GM12878 (cell line): Measurements from ENCODE around the gene FAM76B. TPM values are rescaled to one million over a fixed set of nuclear protein-coding genes. Genes with fewer than 3 reads are reported as not detected.

ENCODE experiments used
- ATAC-seq: fragments of 200-7000 bp; cut with Tn5 transposase; 3 replicates; pipeline ENCODE4 v1.9.1; 2020; ENCODE audit warnings: mild to moderate bottlenecking, moderate library complexity
- BruUV-seq: library from RNA; stranded (reverse); fragments of 400-500 nt; replicated peaks from 2 replicates; lab custom pipeline; 2021; lab: Mats Ljungman, UMichigan
- CTCF ChIA-PET: fragments of 300-600 bp; sonication (Branson Sonifier 250); formaldehyde crosslinking; extraction: SDS; loops from one replicate; lab custom pipeline; 2021; ENCODE audit warnings: inconsistent platforms; lab: Yijun Ruan, JAX
- POLR2A ChIA-PET: fragments of 350-600 bp; formaldehyde crosslinking; extraction: SDS; loops from one replicate; lab custom pipeline; 2021; ENCODE audit warnings: inconsistent platforms; lab: Charles Lee
- RAD21 ChIA-PET: fragments of 300-600 bp; sonication (Branson Sonifier 250); formaldehyde crosslinking; loops from one replicate; lab custom pipeline; 2023; ENCODE audit warnings: antibody characterized with exemption; ENCODE audit not compliant: unreplicated experiment; lab: Charles Lee
- SMC1A ChIA-PET: fragments of 300-600 bp; sonication (Branson Sonifier 250); formaldehyde crosslinking; loops from one replicate; lab custom pipeline; 2023; ENCODE audit not compliant: unreplicated experiment, uncharacterized antibody; lab: Charles Lee
- DNase-seq: peaks from one replicate; pipeline ENCODE4 v3.0.0-alpha.2; 2011; ENCODE audit warnings: low read depth, low spot score
- FAIRE-seq: peaks from 3 replicates; lab custom pipeline; 2011; peaks lifted over from hg19 to GRCh38; lab: Jason Lieb, UNC
- H2AFZ ChIP-seq: 2 replicates; pipeline ENCODE4 v1.6.0; 2011; ENCODE audit warnings: low read depth, low read length, control low read depth; ENCODE audit not compliant: control insufficient read depth
- H3K27ac ChIP-seq: 2 replicates; pipeline ENCODE4 v1.5.1; 2011; ENCODE audit warnings: control low read depth; ENCODE audit not compliant: control insufficient read depth, insufficient read depth
- H3K27me3 ChIP-seq, 2 experiments: replicated peaks in 1 of 2; 2 replicates each; pipeline versions ENCODE4 v1.6.0 to v1.6.1; 2011; ENCODE audit warnings: low read length in 1 of 2; ENCODE audit not compliant: control insufficient read depth in 2 of 2, insufficient read depth in 2 of 2
- H3K36me3 ChIP-seq, 2 experiments: 2 replicates each; pipeline ENCODE4 v1.5.1; 2011; ENCODE audit warnings: low read length in 1 of 2; ENCODE audit not compliant: control insufficient read depth in 2 of 2, insufficient read depth in 2 of 2
- H3K4me1 ChIP-seq: 2 replicates; pipeline ENCODE4 v1.6.1; 2011; ENCODE audit warnings: mild to moderate bottlenecking, low read length, moderate library complexity, mixed read lengths; ENCODE audit not compliant: control insufficient read depth, insufficient read depth
- H3K4me2 ChIP-seq: 2 replicates; pipeline ENCODE4 v1.6.0; 2011; ENCODE audit warnings: control low read depth; ENCODE audit not compliant: control insufficient read depth, insufficient read depth
- H3K4me3 ChIP-seq: fragments of 200-600 bp; sonication (generic); 2 replicates; pipeline ENCODE4 v1.5.1; 2016
- H3K79me2 ChIP-seq: 2 replicates; pipeline ENCODE4 v1.6.0; 2011; ENCODE audit warnings: low read length; ENCODE audit not compliant: control insufficient read depth, insufficient read depth
- H3K9ac ChIP-seq: 2 replicates; pipeline ENCODE4 v1.8.0; 2011; ENCODE audit warnings: low read length, control low read depth, mixed read lengths; ENCODE audit not compliant: control insufficient read depth, insufficient read depth
- H3K9me3 ChIP-seq: replicated peaks from 3 replicates; pipeline ENCODE4 v1.5.1; 2011; ENCODE audit warnings: mild to moderate bottlenecking, low read length; ENCODE audit not compliant: control insufficient read depth, insufficient read depth
- H4K20me1 ChIP-seq: 2 replicates; pipeline ENCODE4 v1.6.0; 2011; ENCODE audit not compliant: control insufficient read depth, insufficient read depth
- ATF3 ChIP-seq: IDR thresholded peaks from 2 replicates; pipeline ENCODE4 v1.6.1; 2011; ENCODE audit warnings: low read depth, mild to moderate bottlenecking, low read length, moderate library complexity, borderline replicate concordance; ENCODE audit errors: extremely low read depth
- BCLAF1 ChIP-seq: fragments of 450-650 bp; IDR thresholded peaks from 2 replicates; pipeline ENCODE4 v1.6.1; 2017; ENCODE audit warnings: antibody characterized with exemption, mild to moderate bottlenecking, moderate library complexity
- CEBPZ ChIP-seq: fragments of 150-350 bp; IDR thresholded peaks from 2 replicates; pipeline ENCODE4 v1.6.1; 2016; ENCODE audit warnings: low read depth, low read length
- CREM ChIP-seq: IDR thresholded peaks from 2 replicates; pipeline ENCODE4 v1.6.1; 2014; ENCODE audit warnings: antibody characterized with exemption, low read depth
- ETV6 ChIP-seq, 2 experiments: fragments of 450-650 bp in 1 of 2; IDR thresholded peaks in 1 of 2; conservative IDR thresholded peaks in 1 of 2; 2 replicates each; pipeline ENCODE4 v1.6.1; 2014; ENCODE audit warnings: antibody characterized with exemption in 1 of 2, borderline replicate concordance in 1 of 2, low read depth in 1 of 2, mild to moderate bottlenecking in 1 of 2, moderate library complexity in 1 of 2
- IRF5 ChIP-seq: fragments of 450-650 bp; IDR thresholded peaks from 2 replicates; pipeline ENCODE4 v1.6.1; 2017; ENCODE audit warnings: borderline replicate concordance
- PAX5 ChIP-seq: IDR thresholded peaks from 2 replicates; pipeline ENCODE4 v1.6.1; 2011; ENCODE audit warnings: low read depth, low read length, borderline replicate concordance
- PAX8 ChIP-seq: fragments of 450-650 bp; IDR thresholded peaks from 2 replicates; pipeline ENCODE4 v1.6.1; 2017; ENCODE audit warnings: mild to moderate bottlenecking, moderate library complexity
- TBL1XR1 ChIP-seq: IDR thresholded peaks from 2 replicates; pipeline ENCODE4 v1.6.1; 2012; ENCODE audit warnings: low read depth, low read length, improper control_type of control experiment
- ZZZ3 ChIP-seq: IDR thresholded peaks from 2 replicates; pipeline ENCODE4 v1.6.1; 2011; ENCODE audit warnings: low read depth; ENCODE audit not compliant: control insufficient read depth, insufficient read length
- in situ Hi-C: fragments of 300-500 bp; cut with MboI; formaldehyde crosslinking; loops from 9 replicates; pipeline ENCODE4 v1.14.3; 2018; ENCODE audit warnings: mixed read lengths
- intact Hi-C: fragments of 100-400 bp; cut with micrococcal nuclease; formaldehyde crosslinking; loops from one replicate; pipeline ENCODE4 v1.14.2; 2022; ENCODE audit not compliant: unreplicated experiment
- polyA plus RNA-seq, 11 experiments: library from polyadenylated mRNA; depleted of rRNA in 4 of 11; unstranded in 6 of 11; stranded (reverse) in 5 of 11; fragments of >200 nt; fragmentation: Nextera tagmentation in 4 of 11; fragmentation: Illumina TruSeq in 1 of 11; extraction: Ambion mirVana in 4 of 11; extraction: Trizol in 1 of 11; gene quantifications; 1 replicate in 1 of 11; 2 replicates in 10 of 11; pipeline versions ENCODE4 v1.2.1 to v1.2.3, GENCODE V29; 2011 to 2016; ENCODE audit warnings: inconsistent platforms in 2 of 11, missing spikeins in 2 of 11, low read depth in 1 of 11
- total RNA-seq, 4 experiments: library from RNA; depleted of rRNA in 3 of 4; stranded (reverse); fragments of >200 nt in 3 of 4; fragmentation: Illumina TruSeq in 1 of 4; extraction: Trizol in 1 of 4; gene quantifications; 2 replicates each; pipeline versions ENCODE4 v1.2.1 to v1.2.3, GENCODE V29; 2013 to 2021

The FAM76B gene
- total and polyA plus RNA-seq, 10 of the 15 experiments (the other 5 are each of a cell fraction or from before 2014, with no cell fraction given): 13.5 to 56.8 (median 28.4) TPM

GRCh38 chr11:95778699-95779098 is 10.9 kb downstream of the FAM76B start (continued):
- no peak for TF ChIP-seq PAX8
- TF ChIP-seq BCLAF1: no peak
- TF ChIP-seq ATF3: no peak

GRCh38 chr11:95776859-95777258 is 12.7 kb downstream of the FAM76B start:
- H3K36me3 ChIP-seq: peaks cover 0 to 10% of the 10 kb centered on the region in 2 experiments; a peak in 3 of 4 replicates
- no peak overlapping the region for H3K4me3 ChIP-seq
- no peaks in the 10 kb centered on the region for H3K9me3 ChIP-seq
- ChIA-PET SMC1A (interaction anchor here (0.8 to 2.8 kb wide), 7 partner anchors 12 to 625 kb away, joined by 3 to 14 read pairs (median 4); no protein-coding TSS in a partner anchor), POLR2A (interaction anchor here (0.7 to 4.4 kb wide), 4 partner anchors 12 to 692 kb away, joined by 3 to 29 read pairs (median 4); partner anchors contain the start of genes CEP57 and FAM76B), RAD21 (interaction anchor here (0.8 to 1.3 kb wide), 3 partner anchors 12 to 625 kb away, joined by 3 to 4 read pairs (median 3); no protein-coding TSS in a partner anchor), CTCF (interaction anchor here (0.7 to 2.1 kb wide), 6 partner anchors 14 to 657 kb away, joined by 3 to 11 read pairs (median 5); no protein-coding TSS in a partner anchor)
- BruUV-seq: no TSS peak
- peaks cover 4% of the 10 kb centered on the region; the same call in 1 of the 2 replicates for H3K4me1 ChIP-seq
- H3K9ac ChIP-seq: no peak overlapping the region
- no peak overlapping the region for H3K27ac ChIP-seq
- peaks cover 2% of the 10 kb centered on the region for H3K79me2 ChIP-seq
- ATAC-seq (no peak), FAIRE-seq (no peak), DNase-seq (no peak)
- H4K20me1 ChIP-seq: no peaks in the 10 kb centered on the region
- in situ Hi-C loops (no loop called here), intact Hi-C loops (no loop called here)
- no peaks in the 10 kb centered on the region for H3K27me3 ChIP-seq
- H2AFZ ChIP-seq: no peak overlapping the region
- TF ChIP-seq TBL1XR1: no peak
- no peak for TF ChIP-seq IRF5
- no peak for TF ChIP-seq PAX5
- no peak for TF ChIP-seq CREM
- no peak for TF ChIP-seq ETV6 (conservative IDR thresholded peaks at IDR 0.05 in 1 of 2, IDR thresholded peaks at IDR 0.05 in 1 of 2; ENCODE audit: borderline replicate concordance in 1 of 2, low read depth in 1 of 2)
- TF ChIP-seq ZZZ3: no peak
- no peak for TF ChIP-seq CEBPZ
- H3K4me2 ChIP-seq: no peak overlapping the region
